GM23338 (cell line): ENCODE results near the gene FMOD.

ENCODE experiments used
- CREB1 ChIP-seq: fragments of 250-450 bp; sonication (Bioruptor Pico); IDR thresholded peaks from 2 replicates; pipeline ENCODE4 v1.5.0; 2020; ENCODE audit warnings: low read depth, mild to moderate bottlenecking, moderate library complexity
- CTCF ChIP-seq, 2 experiments: fragments of 200-600 bp in 1 of 2; sonication (generic) in 1 of 2; conservative IDR thresholded peaks; 2 replicates each; pipeline versions ENCODE4 v1.5.1 to v1.6.1; 2016 to 2017; ENCODE audit warnings: antibody characterized with exemption in 2 of 2, low read depth in 2 of 2, mild to moderate bottlenecking in 2 of 2, moderate library complexity in 1 of 2
- ETS1 ChIP-seq: IDR thresholded peaks from 2 replicates; pipeline ENCODE4 v1.6.1; 2016; ENCODE audit warnings: antibody characterized with exemption
- EZH2 ChIP-seq: fragments of 200-600 bp; sonication (generic); IDR thresholded peaks from one replicate; pipeline ENCODE4 v1.8.0; 2017; ENCODE audit warnings: antibody characterized with exemption, mild to moderate bottlenecking, low read depth; ENCODE audit not compliant: unreplicated experiment
- EZH2phosphoT487 ChIP-seq: fragments of 200-600 bp; sonication (generic); IDR thresholded peaks from one replicate; pipeline ENCODE4 v1.8.1; 2018; ENCODE audit warnings: antibody characterized with exemption; ENCODE audit not compliant: unreplicated experiment
- JUNB ChIP-seq: IDR thresholded peaks from one replicate; pipeline ENCODE4 v1.6.1; 2016; ENCODE audit warnings: antibody characterized with exemption; ENCODE audit not compliant: unreplicated experiment
- NANOG ChIP-seq: IDR thresholded peaks from 2 replicates; pipeline ENCODE4 v1.6.1; 2016; ENCODE audit warnings: antibody characterized with exemption, borderline replicate concordance
- POLR2AphosphoS5 ChIP-seq: IDR thresholded peaks from 2 replicates; pipeline ENCODE4 v1.6.1; 2016; ENCODE audit warnings: antibody characterized with exemption, low read depth
- REST ChIP-seq: IDR thresholded peaks from one replicate; pipeline ENCODE4 v1.6.1; 2018; ENCODE audit warnings: antibody characterized with exemption; ENCODE audit not compliant: unreplicated experiment
- STAT1 ChIP-seq: IDR thresholded peaks from one replicate; pipeline ENCODE4 v1.6.1; 2016; ENCODE audit warnings: antibody characterized with exemption; ENCODE audit not compliant: unreplicated experiment
- ZNF114 ChIP-seq: fragments of 250-450 bp; sonication (Bioruptor Pico); IDR thresholded peaks from 2 replicates; pipeline ENCODE4 v1.5.0; 2020; ENCODE audit warnings: mild to moderate bottlenecking, moderate library complexity
- ZNF331 ChIP-seq: fragments of 250-450 bp; sonication (Bioruptor Pico); IDR thresholded peaks from 2 replicates; pipeline ENCODE4 v1.5.0; 2020; ENCODE audit warnings: low read depth, mild to moderate bottlenecking, moderate library complexity
- ZNF462 ChIP-seq: fragments of 250-450 bp; sonication (Bioruptor Pico); IDR thresholded peaks from 2 replicates; pipeline ENCODE4 v1.5.0; 2020; ENCODE audit warnings: mild to moderate bottlenecking, moderate library complexity

GRCh38 chr1:203378556-203379245, 27.8 kb upstream of the FMOD start:
- TF ChIP-seq CTCF (conservative IDR thresholded peaks at IDR 0.05; ENCODE audit: low read depth in 2 of 2) (no peak), POLR2AphosphoS5 (no peak), JUNB (no peak), REST (no peak), CREB1 (CRISPR knock-in tag) (no peak), EZH2 (no peak), EZH2phosphoT487 (no peak), STAT1 (no peak), ETS1 (no peak), ZNF331 (CRISPR knock-in tag) (no peak), ZNF462 (CRISPR knock-in tag) (no peak), ZNF114 (CRISPR knock-in tag) (no peak), NANOG (no peak)
